Stimulated activated CD4-positive, alpha-beta T cell treated with anti-CD3 and anti-CD28 coated beads, Interleukin-2, amount 100 ng/mL, for 4 hours (primary cell): Measurements from ENCODE around the gene MMP20.

Experiments
- DNase-seq: peaks from one replicate; pipeline ENCODE4 v3.0.0-alpha.2; 2020; ENCODE audit warnings: low read depth

MMP20 gene

GRCh38 chr11:102553835-102554282 lies 71.3 kb downstream of the MMP20 start:
- DNase-seq, result no peak

GRCh38 chr11:102552447-102553194 lies 72.5 kb downstream of the MMP20 start:
- no peak for DNase-seq

- no peak for DNase-seq
Measured at GRCh38 chr11:102552020-102552419, 73.1 kb downstream of the MMP20 start.

GRCh38 chr11:102551169-102551781 lies 73.9 kb downstream of the MMP20 start:
- DNase-seq, result no peak

GRCh38 chr11:102546923-102547471 lies 78.1 kb downstream of the MMP20 start:
- no peak for DNase-seq

GRCh38 chr11:102546427-102546826 lies 78.7 kb downstream of the MMP20 start:
- no peak for DNase-seq

GRCh38 chr11:102545701-102546100 lies 79.4 kb downstream of the MMP20 start:
- no peak for DNase-seq

GRCh38 chr11:102544594-102544993 lies 80.5 kb downstream of the MMP20 start:
- no peak for DNase-seq

- DNase-seq, result no peak
Measured at GRCh38 chr11:102539567-102539966, 85.6 kb downstream of the MMP20 start.

- DNase-seq, result no peak
Measured at GRCh38 chr11:102538932-102539331, 86.2 kb downstream of the MMP20 start.

- DNase-seq, result no peak
Measured at GRCh38 chr11:102534261-102534872, 90.8 kb downstream of the MMP20 start.

- no peak for DNase-seq
Measured at GRCh38 chr11:102530558-102530957, 94.6 kb downstream of the MMP20 start, which contains the start of gene MMP7. MMP7 (minus strand) TSS chr11:102530747; CDS start chr11:102530700, 47 bp downstream.

- DNase-seq, result no peak
Measured at GRCh38 chr11:102528618-102529017, 96.5 kb downstream of the MMP20 start.

GRCh38 chr11:102527684-102528083 lies 97.4 kb downstream of the MMP20 start:
- DNase-seq, result no peak

GRCh38 chr11:102527041-102527440 lies 98.1 kb downstream of the MMP20 start:
- no peak for DNase-seq
